Nasal cavity respiratory epithelium epithelial cell of viscerocranial mucosa (primary cell): ENCODE measurements around the gene AHI1. TPM values are rescaled to one million over a fixed set of nuclear protein-coding genes. Genes with fewer than 3 reads are reported as not detected.

ENCODE experiments used
- total RNA-seq: library from RNA; depleted of rRNA; stranded (reverse); fragments of >200 nt; gene quantifications from 2 replicates; pipeline ENCODE4 v1.2.3, GENCODE V29; 2014

The AHI1 gene
- 10.8 and 12.3 TPM in 2 replicates for total RNA-seq

GRCh38 chr6:135497412-135498184 is at the start of gene AHI1:
AHI1 (minus strand) TSS chr6:135497740; CDS start chr6:135492237, 5,503 bp downstream.

